Osteocyte (in vitro differentiated cells): ENCODE results near the gene ST7. TPM values are rescaled to one million over a fixed set of nuclear protein-coding genes. Genes with fewer than 3 reads are reported as not detected.

Experiments used
- DNase-seq: peaks from one replicate; pipeline ENCODE4 v3.0.0; 2021; ENCODE audit warnings: mixed read lengths; ENCODE audit not compliant: unreplicated experiment; ENCODE audit errors: extremely low spot score
- H3K27ac Mint-ChIP-seq: one replicate; pipeline ENCODE4 v1.8.0; 2021; ENCODE audit warnings: mild to moderate bottlenecking, mixed read lengths; ENCODE audit not compliant: unreplicated experiment
- H3K27me3 Mint-ChIP-seq: one replicate; pipeline ENCODE4 v1.8.0; 2021; ENCODE audit warnings: mixed read lengths; ENCODE audit not compliant: unreplicated experiment
- H3K36me3 Mint-ChIP-seq: one replicate; pipeline ENCODE4 v1.8.0; 2021; ENCODE audit warnings: mixed read lengths; ENCODE audit not compliant: unreplicated experiment
- H3K4me1 Mint-ChIP-seq: one replicate; pipeline ENCODE4 v1.8.0; 2021; ENCODE audit warnings: mixed read lengths; ENCODE audit not compliant: unreplicated experiment
- H3K4me3 Mint-ChIP-seq: one replicate; pipeline ENCODE4 v1.8.0; 2021; ENCODE audit warnings: mild to moderate bottlenecking, moderate library complexity, mixed read lengths; ENCODE audit not compliant: unreplicated experiment
- H3K9me3 Mint-ChIP-seq: one replicate; pipeline ENCODE4 v1.8.0; 2021; ENCODE audit warnings: mixed read lengths; ENCODE audit not compliant: unreplicated experiment
- CTCF ChIP-seq: fragments of 200-600 bp; sonication (generic); IDR thresholded peaks from 2 replicates; pipeline ENCODE4 v1.5.0; 2021; ENCODE audit warnings: antibody characterized with exemption, mild to moderate bottlenecking, moderate library complexity
- total RNA-seq: library from RNA; stranded (reverse); gene quantifications from 2 replicates; pipeline ENCODE4 v1.2.1, GENCODE V29; 2021

Gene ST7
- total RNA-seq, 1 donor from 2014 or later, result 68.5 TPM

GRCh38 chr7:117133125-117133524 is 179.8 kb downstream of the ST7 start:
- Mint-ChIP-seq H3K4me3 (no peak overlapping the region), H3K9me3 (no peaks in the 10 kb centered on the region), H3K4me1 (peaks cover 48% of the 10 kb centered on the region), H3K27ac (peak overlapping the region; percentile 83), H3K36me3 (peaks cover 49% of the 10 kb centered on the region), H3K27me3 (no peaks in the 10 kb centered on the region)
- no peak for TF ChIP-seq CTCF
- no peak for DNase-seq

- no peaks in the 10 kb centered on the region for H3K9me3 Mint-ChIP-seq
- TF ChIP-seq CTCF, result no peak
- H3K4me1 Mint-ChIP-seq, result peaks cover 50% of the 10 kb centered on the region
- DNase-seq, result no peak
- H3K4me3 Mint-ChIP-seq, result no peak overlapping the region
- H3K27me3 Mint-ChIP-seq, result no peaks in the 10 kb centered on the region
- H3K36me3 Mint-ChIP-seq, result peaks cover 54% of the 10 kb centered on the region
- peak overlapping the region; percentile 60 for H3K27ac Mint-ChIP-seq
Observed at GRCh38 chr7:117134411-117134810, 181.1 kb downstream of the ST7 start.

- H3K9me3 Mint-ChIP-seq, result no peaks in the 10 kb centered on the region
- peaks cover 58% of the 10 kb centered on the region for H3K36me3 Mint-ChIP-seq
- TF ChIP-seq CTCF, result no peak
- peaks cover 49% of the 10 kb centered on the region for H3K4me1 Mint-ChIP-seq
- H3K27me3 Mint-ChIP-seq, result no peaks in the 10 kb centered on the region
- no peak for DNase-seq
- H3K27ac Mint-ChIP-seq, result peak overlapping the region; percentile 60
- H3K4me3 Mint-ChIP-seq, result no peak overlapping the region
Observed at GRCh38 chr7:117134889-117135552, 181.7 kb downstream of the ST7 start.

DNA sequence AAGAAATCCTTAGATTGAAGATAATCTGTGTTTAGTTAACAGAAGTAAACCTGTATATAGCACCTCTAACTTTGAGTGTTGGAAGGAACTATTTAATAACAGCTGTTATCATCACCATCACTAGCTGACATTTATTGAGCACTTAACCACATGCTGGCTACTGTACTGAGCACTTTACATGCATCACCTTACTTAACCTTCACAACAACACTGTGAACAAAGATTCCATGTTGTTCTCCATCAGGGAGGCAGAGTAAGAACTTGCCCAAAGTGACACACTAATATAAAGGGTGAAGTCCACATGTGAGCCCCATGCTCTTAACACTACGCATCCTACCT is 182.2 kb downstream of the ST7 start:
- no peak for TF ChIP-seq CTCF
- DNase-seq, result no peak
- peak overlapping the region; percentile 60 for H3K27ac Mint-ChIP-seq

GRCh38 chr7:117137868-117138267 is 184.6 kb downstream of the ST7 start:
- Mint-ChIP-seq H3K4me3 (no peak overlapping the region), H3K9me3 (no peaks in the 10 kb centered on the region), H3K4me1 (peaks cover 36% of the 10 kb centered on the region), H3K27ac (no peak overlapping the region), H3K36me3 (peaks cover 66% of the 10 kb centered on the region), H3K27me3 (no peaks in the 10 kb centered on the region)
- DNase-seq, result no peak
- no peak for TF ChIP-seq CTCF

More for the DNA sequence above, 182.2 kb downstream of the ST7 start:
- Mint-ChIP-seq H3K9me3 (no peaks in the 10 kb centered on the region), H3K4me3 (no peak overlapping the region), H3K27me3 (no peaks in the 10 kb centered on the region), H3K4me1 (peaks cover 49% of the 10 kb centered on the region), H3K36me3 (peaks cover 63% of the 10 kb centered on the region)
